HG03280 (cell line): Measurements from ENCODE around the gene C1orf94.

Experiments
- ATAC-seq: cut with Tn5 transposase; IDR thresholded peaks from one replicate; pipeline ENCODE4 v1.9.1; 2021; ENCODE audit warnings: mild to moderate bottlenecking, moderate library complexity; ENCODE audit not compliant: unreplicated experiment

The C1orf94 gene

DNA sequence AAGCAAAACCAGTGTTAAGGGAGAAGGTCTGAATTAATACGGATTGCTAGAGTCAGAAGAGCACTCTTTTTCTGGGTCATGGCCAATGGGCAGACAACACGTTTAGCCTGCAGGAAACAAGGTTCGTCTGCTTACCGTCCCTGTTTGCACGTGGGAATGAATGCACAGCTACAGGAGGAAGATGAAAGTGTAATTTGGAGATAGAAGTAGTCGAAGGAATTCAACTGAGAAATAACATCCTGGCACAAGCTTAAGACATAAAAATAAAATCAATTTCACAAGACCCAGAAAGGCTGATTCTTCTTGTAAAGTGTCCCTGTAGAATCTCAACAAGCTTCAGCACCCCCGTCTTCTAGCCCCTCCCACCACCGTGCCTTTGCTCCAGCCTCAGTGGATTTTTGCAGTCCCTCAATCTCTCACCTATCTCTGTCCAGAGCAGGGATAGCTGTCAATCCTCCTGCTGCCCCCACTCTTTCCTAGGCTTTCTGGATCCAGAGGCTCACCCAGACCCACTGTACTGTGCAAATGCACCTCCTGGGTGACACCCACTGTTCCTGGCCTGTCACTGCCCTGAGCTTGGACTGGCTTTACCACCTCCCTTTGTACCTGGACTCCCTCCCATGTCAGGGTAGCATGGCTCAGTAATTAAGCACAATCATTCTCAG lies 60.6 kb downstream of the C1orf94 start:
- no peak for ATAC-seq

- no peak for ATAC-seq
Observed at GRCh38 chr1:34245967-34246366, 69.3 kb downstream of the C1orf94 start.

- ATAC-seq = no peak
Observed at GRCh38 chr1:34250342-34250741, 73.6 kb downstream of the C1orf94 start.

GRCh38 chr1:34262023-34262853 lies 85.5 kb downstream of the C1orf94 start:
- ATAC-seq = no peak

- ATAC-seq = no peak
Observed at GRCh38 chr1:34262921-34263320, 86.2 kb downstream of the C1orf94 start.

DNA sequence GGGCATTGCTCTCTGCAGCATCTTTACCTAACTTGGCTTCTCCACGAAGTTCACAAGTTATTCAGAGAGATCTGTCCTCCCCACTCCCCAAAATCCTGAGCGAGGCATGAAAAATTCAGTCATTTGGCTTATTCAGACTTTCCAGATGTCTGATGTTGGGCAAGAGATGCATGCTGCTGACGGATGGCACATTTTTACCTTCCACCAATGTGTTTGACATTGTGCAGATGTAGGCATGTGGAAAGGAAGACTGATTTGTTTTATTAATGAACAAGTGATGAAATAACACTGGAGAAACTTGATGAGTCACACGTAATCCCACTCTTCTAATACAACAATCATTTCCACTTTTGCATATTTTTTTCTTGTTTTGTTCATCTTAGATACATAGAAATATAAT lies 86.7 kb downstream of the C1orf94 start:
- no peak for ATAC-seq

DNA sequence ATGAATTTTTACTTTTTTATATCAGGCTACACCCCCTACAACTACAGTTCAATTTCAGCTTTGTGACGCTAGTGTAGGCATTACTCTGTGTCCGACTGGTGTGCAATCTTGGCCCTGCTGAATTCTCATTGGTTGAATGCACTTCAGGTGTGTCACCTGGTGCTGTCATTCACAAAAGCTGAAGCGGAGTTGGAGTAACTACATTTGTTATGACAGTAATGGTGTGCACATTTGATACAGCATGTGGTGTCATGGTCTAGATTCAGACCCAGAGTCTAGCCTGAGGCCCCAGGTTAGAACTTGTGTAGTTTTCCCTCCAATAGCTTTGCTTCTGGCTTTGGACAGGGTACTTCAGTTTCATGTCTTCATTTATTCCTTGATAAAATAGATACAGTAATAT lies 88.7 kb downstream of the C1orf94 start:
- ATAC-seq = no peak

- ATAC-seq = no peak
Observed at GRCh38 chr1:34266127-34266951, 89.6 kb downstream of the C1orf94 start.

- no peak for ATAC-seq
Observed at GRCh38 chr1:34267326-34267725, 90.6 kb downstream of the C1orf94 start.

GRCh38 chr1:34268311-34268954 lies 91.7 kb downstream of the C1orf94 start:
- ATAC-seq = no peak
